ENCODE measurements around the gene MMAB.
A peak's percentile ranks its signal among the peaks of the same experiment; 100 is the strongest.

MMAB gene

GRCh38 chr12:109545826-109546225, 27.5 kb downstream of the MMAB start:
- no peak overlapping the region for H3K4me3 ChIP-seq (replicated peaks; ENCODE audit: low read depth, low read length)
- TF ChIP-seq CTCF (IDR thresholded peaks at IDR 0.05; ENCODE audit: low read length, missing control alignments) = no peak
- DNase-seq (ENCODE audit: low read depth) = no peak

- no peak overlapping the region for H3K4me3 ChIP-seq (replicated peaks; ENCODE audit: low read depth, low read length)
- DNase-seq (ENCODE audit: low read depth) = peak; percentile 33
- no peak for TF ChIP-seq CTCF (IDR thresholded peaks at IDR 0.05; ENCODE audit: low read length, missing control alignments)
Observed at GRCh38 chr12:109544955-109545531, 28.3 kb downstream of the MMAB start.

GRCh38 chr12:109542876-109543275, 30.4 kb downstream of the MMAB start:
- no peak for TF ChIP-seq CTCF (IDR thresholded peaks at IDR 0.05; ENCODE audit: low read length, missing control alignments)
- no peak overlapping the region for H3K4me3 ChIP-seq (replicated peaks; ENCODE audit: low read depth, low read length)
- DNase-seq (ENCODE audit: low read depth) = no peak

GRCh38 chr12:109542014-109542413, 31.3 kb downstream of the MMAB start:
- no peak for TF ChIP-seq CTCF (IDR thresholded peaks at IDR 0.05; ENCODE audit: low read length, missing control alignments)
- DNase-seq (ENCODE audit: low read depth) = peak; percentile 71
- no peak overlapping the region for H3K4me3 ChIP-seq (replicated peaks; ENCODE audit: low read depth, low read length)

GRCh38 chr12:109541413-109541726, 31.9 kb downstream of the MMAB start:
- DNase-seq (ENCODE audit: low read depth) = no peak
- H3K4me3 ChIP-seq (replicated peaks; ENCODE audit: low read depth, low read length) = no peak overlapping the region
- no peak for TF ChIP-seq CTCF (IDR thresholded peaks at IDR 0.05; ENCODE audit: low read length, missing control alignments)

- H3K4me3 ChIP-seq (replicated peaks; ENCODE audit: low read depth, low read length) = no peak overlapping the region
- no peak for DNase-seq (ENCODE audit: low read depth)
- TF ChIP-seq CTCF (IDR thresholded peaks at IDR 0.05; ENCODE audit: low read length, missing control alignments) = no peak
Observed at GRCh38 chr12:109540526-109541412, 32.5 kb downstream of the MMAB start.

Measured in fibroblast of pulmonary artery (primary cell).